MM.1S (cell line): ENCODE results near the gene IP6K1.
"Not testable (repeated sequence)": the region's sequence is repeated elsewhere in the genome, so short reads cannot be mapped to it uniquely, and the experiment has no call there.

ENCODE experiments used
- DNase-seq: peaks from one replicate; pipeline ENCODE4 v3.0.0-alpha.2; 2015
- H2AFZ ChIP-seq: fragments of 300-600 bp; sonication (generic); 2 replicates; pipeline ENCODE4 v1.6.0; 2016; ENCODE audit warnings: antibody characterized with exemption, low read length
- H3F3A ChIP-seq: fragments of 300-600 bp; sonication (generic); 2 replicates; pipeline ENCODE4 v1.6.1; 2016; ENCODE audit warnings: mild to moderate bottlenecking, antibody characterized with exemption, low read length, moderate library complexity, mixed read lengths; ENCODE audit not compliant: insufficient read depth
- H3K27ac ChIP-seq: fragments of 300-600 bp; sonication (generic); 2 replicates; pipeline ENCODE4 v1.5.1; 2016; ENCODE audit warnings: mild to moderate bottlenecking, low read length
- H3K27me3 ChIP-seq: fragments of 300-600 bp; sonication (generic); replicated peaks from 2 replicates; pipeline ENCODE4 v1.6.0; 2016; ENCODE audit warnings: low read length; ENCODE audit not compliant: insufficient read depth
- H3K36me3 ChIP-seq: fragments of 300-600 bp; sonication (generic); replicated peaks from 2 replicates; pipeline ENCODE4 v1.6.1; 2016; ENCODE audit warnings: mild to moderate bottlenecking, low read length, mixed read lengths; ENCODE audit not compliant: insufficient read depth
- H3K4me1 ChIP-seq: fragments of 300-600 bp; sonication (generic); 2 replicates; pipeline ENCODE4 v1.6.1; 2016; ENCODE audit warnings: low read length, mixed read lengths
- H3K4me2 ChIP-seq: fragments of 300-600 bp; sonication (generic); 2 replicates; pipeline ENCODE4 v1.6.0; 2016; ENCODE audit warnings: low read depth, low read length
- H3K4me3 ChIP-seq: fragments of 300-600 bp; sonication (generic); 2 replicates; pipeline ENCODE4 v1.5.1; 2016; ENCODE audit warnings: low read length, mixed read lengths
- H3K79me2 ChIP-seq: fragments of 300-600 bp; sonication (generic); 2 replicates; pipeline ENCODE4 v1.6.1; 2016; ENCODE audit warnings: mixed run types, low read length, mixed read lengths
- H3K9ac ChIP-seq: fragments of 300-600 bp; sonication (generic); 2 replicates; pipeline ENCODE4 v1.6.1; 2016; ENCODE audit warnings: low read length, mixed read lengths
- H3K9me2 ChIP-seq: fragments of 300-600 bp; sonication (generic); replicated peaks from 2 replicates; pipeline ENCODE4 v1.6.1; 2016; ENCODE audit warnings: mild to moderate bottlenecking, low read length, mixed read lengths; ENCODE audit not compliant: insufficient read depth
- H3K9me3 ChIP-seq: fragments of 300-600 bp; sonication (generic); replicated peaks from 2 replicates; pipeline ENCODE4 v1.6.1; 2016; ENCODE audit warnings: mild to moderate bottlenecking, low read length, mixed read lengths; ENCODE audit not compliant: insufficient read depth
- H4K20me1 ChIP-seq: fragments of 300-600 bp; sonication (generic); 2 replicates; pipeline ENCODE4 v1.6.1; 2016; ENCODE audit warnings: mild to moderate bottlenecking, low read length, moderate library complexity, mixed read lengths; ENCODE audit not compliant: insufficient read depth
- EZH2 ChIP-seq: fragments of 300-600 bp; sonication (generic); optimal IDR thresholded peaks from 2 replicates; pipeline ENCODE3; 2017; ENCODE audit warnings: low read depth, mild to moderate bottlenecking, antibody characterized with exemption, low read length, mixed read lengths
- EZH2phosphoT487 ChIP-seq: fragments of 300-600 bp; sonication (generic); IDR thresholded peaks from 2 replicates; pipeline ENCODE4 v1.6.1; 2018; ENCODE audit warnings: antibody characterized with exemption, low read length
- TF ChIP-seq, protein P1 (sequence below): fragments of 300-600 bp; sonication (generic); IDR thresholded peaks from 2 replicates; pipeline ENCODE4 v1.5.1; 2016; ENCODE audit warnings: antibody characterized with exemption, low read length, mixed read lengths

The IP6K1 gene

DNA sequence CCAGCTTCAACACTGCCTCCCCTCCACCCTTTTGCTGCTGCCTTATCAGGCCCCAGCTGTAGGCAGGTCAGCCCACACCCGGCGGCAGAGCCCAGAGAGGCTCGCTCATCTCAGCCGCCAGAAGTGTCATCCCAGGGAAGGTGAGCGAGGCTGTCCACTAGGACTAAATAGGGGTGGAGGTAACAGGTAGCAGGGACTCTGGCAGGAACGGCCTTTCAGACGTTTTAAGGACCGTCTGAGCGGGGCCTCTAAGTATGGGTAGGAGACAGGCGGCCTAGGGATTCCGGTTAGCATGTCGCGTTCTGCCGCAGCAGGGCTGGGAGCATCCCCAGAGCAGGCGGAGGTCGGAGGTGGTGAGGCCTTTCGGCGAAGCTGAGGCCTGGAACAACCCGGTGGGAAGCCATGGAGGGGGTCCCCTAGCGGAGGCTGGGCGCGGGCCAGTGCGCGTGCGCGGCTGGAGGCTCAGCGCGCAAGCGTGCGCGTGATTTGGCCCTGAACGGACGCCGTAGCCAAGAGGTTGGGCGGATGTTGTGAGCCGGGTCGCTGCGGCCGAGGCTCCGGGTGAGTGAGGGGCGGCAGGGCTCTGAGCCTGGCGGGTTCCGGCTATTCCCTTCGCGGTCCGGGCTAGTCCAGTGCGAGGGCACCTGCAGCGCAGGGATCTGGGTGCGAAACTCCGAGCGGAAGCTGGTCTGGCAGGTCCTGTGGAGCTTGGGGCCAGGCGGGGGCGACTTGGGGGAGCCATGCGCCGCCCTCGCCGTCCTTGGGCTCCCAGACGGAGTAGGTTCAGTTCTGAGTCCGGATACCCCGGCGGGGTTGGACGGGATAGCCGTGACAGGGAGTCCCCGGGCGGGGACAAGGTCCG is 97.1 kb downstream of the IP6K1 start, which contains the start of the genes MST1 and RNF123:
Gene MST1 (minus strand): TSS at position 429 of the 862 bp plus-strand sequence. CDS start 783 bp downstream, outside the sequence.
Gene RNF123 (plus strand): TSS at position 512 of the 862 bp plus-strand sequence. CDS start 1,609 bp downstream, outside the sequence.
- H3F3A ChIP-seq: no peaks in the 10 kb centered on the region
- no peaks in the 10 kb centered on the region for H3K9me3 ChIP-seq
- peak within 1 kb of the TSS; percentile 81 for H3K4me2 ChIP-seq
- peak; percentile 91 for DNase-seq
- no peaks in the 10 kb centered on the region for H4K20me1 ChIP-seq
- peak within 1 kb of the TSS; percentile 22; the same call in 1 of the 2 replicates for H3K27ac ChIP-seq
- no peaks in the 10 kb centered on the region for H3K27me3 ChIP-seq
- H3K9me2 ChIP-seq: no peaks in the 10 kb centered on the region
- H3K36me3 ChIP-seq: no peaks in the 10 kb centered on the region
- peak within 1 kb of the TSS; percentile 83 for H3K9ac ChIP-seq
- peaks cover 20% of the 10 kb centered on the region for H3K79me2 ChIP-seq
- peak within 1 kb of the TSS; percentile 92 for H2AFZ ChIP-seq
- H3K4me1 ChIP-seq: peaks cover 4% of the 10 kb centered on the region; the same call in 1 of the 2 replicates
- H3K4me3 ChIP-seq: peak within 1 kb of the TSS; percentile 86
- TF ChIP-seq EZH2phosphoT487: no peak
- TF ChIP-seq EZH2: no peak
- TF ChIP-seq, protein P1, sequence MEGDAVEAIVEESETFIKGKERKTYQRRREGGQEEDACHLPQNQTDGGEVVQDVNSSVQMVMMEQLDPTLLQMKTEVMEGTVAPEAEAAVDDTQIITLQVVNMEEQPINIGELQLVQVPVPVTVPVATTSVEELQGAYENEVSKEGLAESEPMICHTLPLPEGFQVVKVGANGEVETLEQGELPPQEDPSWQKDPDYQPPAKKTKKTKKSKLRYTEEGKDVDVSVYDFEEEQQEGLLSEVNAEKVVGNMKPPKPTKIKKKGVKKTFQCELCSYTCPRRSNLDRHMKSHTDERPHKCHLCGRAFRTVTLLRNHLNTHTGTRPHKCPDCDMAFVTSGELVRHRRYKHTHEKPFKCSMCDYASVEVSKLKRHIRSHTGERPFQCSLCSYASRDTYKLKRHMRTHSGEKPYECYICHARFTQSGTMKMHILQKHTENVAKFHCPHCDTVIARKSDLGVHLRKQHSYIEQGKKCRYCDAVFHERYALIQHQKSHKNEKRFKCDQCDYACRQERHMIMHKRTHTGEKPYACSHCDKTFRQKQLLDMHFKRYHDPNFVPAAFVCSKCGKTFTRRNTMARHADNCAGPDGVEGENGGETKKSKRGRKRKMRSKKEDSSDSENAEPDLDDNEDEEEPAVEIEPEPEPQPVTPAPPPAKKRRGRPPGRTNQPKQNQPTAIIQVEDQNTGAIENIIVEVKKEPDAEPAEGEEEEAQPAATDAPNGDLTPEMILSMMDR: peak; percentile 26

DNA sequence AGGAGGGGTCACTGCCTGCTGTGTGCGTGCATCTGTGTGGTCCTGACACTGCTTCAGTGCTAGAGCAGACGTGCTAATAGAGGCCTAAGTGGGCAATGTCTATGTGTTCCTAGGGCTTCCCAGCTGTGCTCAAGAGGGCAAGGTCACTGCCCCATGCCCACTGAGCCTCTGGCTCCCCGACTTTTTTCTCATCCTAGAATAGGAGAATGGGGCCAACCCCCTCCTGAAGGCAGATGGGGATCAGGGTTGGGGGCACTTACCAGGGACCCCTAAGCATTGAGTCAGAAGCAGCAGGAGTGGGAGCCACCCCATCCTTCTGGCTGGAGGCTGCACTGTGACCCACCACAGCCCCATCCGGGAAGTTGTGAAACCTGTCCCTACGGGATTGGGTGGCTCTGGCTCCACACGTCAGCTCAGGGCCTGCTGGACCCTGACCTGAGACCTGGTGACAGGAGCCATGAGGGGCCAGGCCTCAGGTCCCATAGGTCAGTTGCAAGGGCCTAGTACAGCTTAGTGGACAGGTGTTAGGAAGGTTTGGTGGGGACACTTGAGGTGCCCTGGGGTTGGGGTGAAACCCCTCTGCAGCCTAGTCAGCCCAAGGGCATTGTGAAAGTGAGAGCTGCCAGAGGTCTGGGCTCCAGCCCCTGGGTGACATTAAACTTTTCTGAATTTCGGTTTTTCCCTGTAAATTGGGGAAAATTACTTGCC is 97.8 kb downstream of the IP6K1 start:
- H3K27ac ChIP-seq: peak overlapping the region; percentile 22; the same call in 1 of the 2 replicates
- H3K79me2 ChIP-seq: peaks cover 18% of the 10 kb centered on the region
- not testable (repeated sequence) for H3K9me2 ChIP-seq, H3K9me3 ChIP-seq, H3K36me3 ChIP-seq, H3F3A ChIP-seq, H3K4me1 ChIP-seq, H3K27me3 ChIP-seq, H4K20me1 ChIP-seq
- H3K9ac ChIP-seq: peak overlapping the region; percentile 83
- peak overlapping the region; percentile 92 for H2AFZ ChIP-seq
- peak overlapping the region; percentile 71 for H3K4me2 ChIP-seq
- H3K4me3 ChIP-seq: peak overlapping the region; percentile 86
- DNase-seq: peak; percentile 20

DNA sequence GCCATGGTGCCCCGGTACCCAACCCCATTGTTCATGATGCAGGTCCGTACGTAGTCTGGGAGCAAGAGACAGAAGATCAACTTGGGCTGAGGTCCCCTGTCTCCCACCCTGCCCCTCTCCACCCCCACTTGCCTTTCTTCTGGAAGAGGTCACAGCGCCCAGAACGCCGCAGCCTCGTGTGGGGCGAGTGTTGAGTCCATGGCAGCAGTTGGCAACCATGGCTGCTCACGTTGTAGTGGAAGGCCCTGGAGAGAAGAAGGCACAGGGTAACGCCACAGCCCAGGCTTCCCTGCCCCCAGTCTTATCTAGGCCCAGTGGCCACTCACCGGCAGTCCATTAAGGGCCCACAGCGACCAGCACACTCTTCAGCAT is 98.9 kb downstream of the IP6K1 start:
- not testable (repeated sequence) for H3K4me2 ChIP-seq, H3K9ac ChIP-seq, H3K36me3 ChIP-seq, DNase-seq, H2AFZ ChIP-seq, H3K27me3 ChIP-seq, H3K4me3 ChIP-seq, H3K4me1 ChIP-seq, H3K27ac ChIP-seq, H3F3A ChIP-seq, H3K9me2 ChIP-seq, H3K9me3 ChIP-seq, H4K20me1 ChIP-seq
- peaks cover 18% of the 10 kb centered on the region for H3K79me2 ChIP-seq

DNA sequence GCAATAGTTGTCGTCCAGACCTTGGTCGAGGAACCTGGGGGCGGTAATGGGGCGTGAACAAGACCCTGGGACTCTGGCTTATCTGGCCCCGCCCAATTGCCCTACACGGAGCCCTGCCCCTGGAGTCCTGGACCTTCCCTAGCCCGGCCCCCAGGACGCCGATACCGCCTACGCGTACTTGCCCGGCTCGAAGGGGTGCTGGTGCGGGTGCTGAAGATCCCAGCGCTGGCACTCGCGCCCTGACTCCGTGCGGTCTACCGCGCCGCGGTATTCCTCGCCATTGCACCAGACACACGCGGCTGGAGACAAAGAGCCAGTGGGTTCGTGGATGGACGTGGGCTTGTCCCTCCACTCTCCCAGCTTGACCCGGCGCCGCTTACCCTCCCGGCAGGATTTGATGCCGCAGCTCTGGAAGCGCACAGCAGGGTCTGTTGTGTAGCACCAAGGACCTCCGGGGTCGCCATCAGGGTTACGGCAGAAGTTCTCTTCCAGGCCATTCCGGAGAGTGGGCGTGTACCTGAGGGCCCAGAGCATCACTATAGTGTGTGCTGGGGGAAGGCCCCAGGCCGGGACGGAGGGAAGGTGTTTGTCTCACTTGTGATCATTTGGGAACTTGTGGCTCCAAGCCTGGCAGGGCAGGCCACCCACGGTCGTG is 99.4 kb downstream of the IP6K1 start:
- not testable (repeated sequence) for DNase-seq, H3F3A ChIP-seq, H3K36me3 ChIP-seq, H3K4me1 ChIP-seq, H3K27me3 ChIP-seq, H3K9me2 ChIP-seq, H3K9ac ChIP-seq, H3K4me2 ChIP-seq, H3K9me3 ChIP-seq, H3K27ac ChIP-seq, H3K4me3 ChIP-seq, H2AFZ ChIP-seq, H4K20me1 ChIP-seq
- peaks cover 18% of the 10 kb centered on the region for H3K79me2 ChIP-seq

DNA sequence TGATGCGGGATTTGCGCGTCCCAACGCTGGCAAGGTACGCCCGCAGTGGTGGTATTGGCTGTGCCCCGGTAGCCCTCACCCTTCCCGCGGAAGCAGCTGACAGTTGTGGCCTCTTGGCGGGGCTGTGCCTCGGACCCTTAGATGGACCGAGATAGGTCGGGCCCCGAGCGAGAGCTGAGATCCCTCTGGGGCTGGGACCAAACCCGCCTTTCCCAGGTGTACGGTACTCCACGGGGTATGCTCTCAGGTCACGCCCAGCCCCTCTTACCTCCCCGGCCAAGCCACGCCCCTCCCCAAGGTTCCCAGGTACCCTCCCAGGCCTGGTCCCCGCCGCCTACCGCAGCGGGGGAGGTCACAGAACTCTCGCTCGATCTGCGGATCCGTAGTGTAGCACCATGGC is 100.0 kb downstream of the IP6K1 start:
- H3K79me2 ChIP-seq: peaks cover 15% of the 10 kb centered on the region
- not testable (repeated sequence) for H4K20me1 ChIP-seq, H3K27ac ChIP-seq, H2AFZ ChIP-seq, H3K9ac ChIP-seq, H3K27me3 ChIP-seq, H3K4me2 ChIP-seq, DNase-seq, H3K9me2 ChIP-seq, H3K36me3 ChIP-seq, H3K4me3 ChIP-seq, H3K9me3 ChIP-seq, H3F3A ChIP-seq, H3K4me1 ChIP-seq

DNA sequence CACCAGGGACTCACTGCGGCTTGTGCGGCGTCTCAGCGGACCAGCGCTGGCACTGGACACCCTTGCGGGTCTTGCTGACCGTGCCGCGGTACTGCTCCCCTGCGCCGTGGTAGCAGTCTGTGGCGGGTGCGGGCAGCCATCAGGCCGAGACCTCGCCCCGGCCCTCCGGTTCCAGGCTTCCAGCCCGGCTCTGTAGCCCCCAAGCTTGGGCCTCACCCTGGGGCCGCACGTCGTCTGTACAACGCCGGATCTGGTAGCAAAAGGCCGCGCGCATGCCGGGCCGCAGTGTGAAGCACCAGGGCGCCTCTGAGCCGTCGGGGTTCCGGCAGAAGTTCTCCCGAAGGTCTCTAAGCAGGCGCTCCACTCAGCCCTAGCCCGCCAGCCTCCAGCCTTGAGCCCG is 100.5 kb downstream of the IP6K1 start:
- H3K4me3 ChIP-seq, H3K4me2 ChIP-seq, H3K27me3 ChIP-seq: not testable (repeated sequence)

More for the DNA sequence above, 100.5 kb downstream of the IP6K1 start:
- peaks cover 12% of the 10 kb centered on the region for H3K79me2 ChIP-seq
- H2AFZ ChIP-seq, H3K9me2 ChIP-seq, H3K9ac ChIP-seq, H3K27ac ChIP-seq, H3K36me3 ChIP-seq, H3F3A ChIP-seq, H4K20me1 ChIP-seq, H3K4me1 ChIP-seq, DNase-seq, H3K9me3 ChIP-seq: not testable (repeated sequence)
